ENCODE results near the gene CCDC51. TPM values are rescaled to one million over a fixed set of nuclear protein-coding genes. Genes with fewer than 3 reads are reported as not detected.

Gene CCDC51
- total and polyA plus RNA-seq, 2 donors (not counting 1 experiment from before 2014, with no cell fraction given), result 5.0 to 5.9 TPM

GRCh38 chr3:48451270-48451669 is 11.4 kb upstream of the CCDC51 start:
- Histone ChIP-seq H3K36me3 (replicated peaks in 1 of 2; ENCODE audit: control extremely low read depth in 1 of 2, control insufficient read depth in 1 of 2, extremely low read depth in 1 of 2, insufficient read depth in 2 of 2, low read length in 1 of 2) (peaks cover 5 to 37% of the 10 kb centered on the region in 2 experiments), H3K27ac (ENCODE audit: low read length in 2 of 2) (no peak overlapping the region), H3K27me3 (replicated peaks in 1 of 4; ENCODE audit: control extremely low read depth in 1 of 4, control insufficient read depth in 3 of 4, insufficient read depth in 4 of 4, low read length in 3 of 4) (no peaks in the 10 kb centered on the region), H3K4me2 (replicated peaks; ENCODE audit: low read depth, low read length, poor library complexity, severe bottlenecking) (no peak overlapping the region), H2AFZ (ENCODE audit: insufficient read depth, low read depth, low read length, poor library complexity, severe bottlenecking) (no peak overlapping the region), H3K4me3 (ENCODE audit: control extremely low read depth in 1 of 5, extremely low read depth in 1 of 5, insufficient read depth in 1 of 5, low read depth in 2 of 5, low read length in 4 of 5) (no peak overlapping the region), H3K79me2 (ENCODE audit: control insufficient read depth, insufficient read depth, low read length) (peaks cover 23% of the 10 kb centered on the region), H3K9me3 (ENCODE audit: control extremely low read depth in 1 of 3, control insufficient read depth in 2 of 3, insufficient read depth in 1 of 3, low read length in 2 of 3) (no peaks in the 10 kb centered on the region), H3K4me1 (ENCODE audit: control insufficient read depth in 2 of 2, insufficient read depth in 2 of 2, low read length in 2 of 2) (peaks cover 9 to 12% of the 10 kb centered on the region in 2 donors), H4K20me1 (ENCODE audit: control insufficient read depth, insufficient read depth, low read length, poor library complexity, severe bottlenecking) (no peaks in the 10 kb centered on the region), H3K9ac (ENCODE audit: low read length) (no peak overlapping the region)
- Mint-ChIP-seq H3K27me3 (no peaks in the 10 kb centered on the region), H3K4me1 (peaks cover 21% of the 10 kb centered on the region), H3K4me3 (no peak overlapping the region), H3K9me3 (ENCODE audit: insufficient read depth) (no peaks in the 10 kb centered on the region), H3K27ac (no peak overlapping the region)
- ChIA-PET CTCF (interaction anchor here (1.5 to 12.1 kb wide), 3 partner anchors 11 to 52 kb away, joined by 3 to 116 read pairs (median 7); partner anchors contain the start of genes CCDC51 and TMA7), POLR2A (no interaction called here)
- TF ChIP-seq EZH2 (IDR thresholded peaks at IDR 0.05; ENCODE audit: borderline replicate concordance, insufficient read depth, low read depth, low read length, poor library complexity, severe bottlenecking) (no peak), CTCF (IDR thresholded peaks at IDR 0.05) (no peak)
- intact Hi-C loops (cut with micrococcal nuclease), result no loop called here
- DNase-seq, result no peak
- WGBS (ENCODE audit: insufficient coverage), result no CpG with 5 or more reads among the region's 1 CpG
- ATAC-seq (ENCODE audit: low read depth), result no peak

GRCh38 chr3:48446425-48447193 is 6.7 kb upstream of the CCDC51 start, which contains the start of gene ATRIP:
Gene ATRIP (plus strand): TSS chr3:48446737. CDS start chr3:48446846, 109 bp downstream.
- Histone ChIP-seq H3K79me2 (ENCODE audit: control insufficient read depth, insufficient read depth, low read length) (peaks cover 32% of the 10 kb centered on the region), H3K4me1 (ENCODE audit: control insufficient read depth in 2 of 2, insufficient read depth in 2 of 2, low read length in 2 of 2) (peaks cover 20 to 27% of the 10 kb centered on the region in 2 donors), H3K27ac (ENCODE audit: low read length in 2 of 2) (peak within 1 kb of the TSS; percentile 37 to 69), H3K27me3 (replicated peaks in 1 of 4; ENCODE audit: control extremely low read depth in 1 of 4, control insufficient read depth in 3 of 4, insufficient read depth in 4 of 4, low read length in 3 of 4) (no peaks in the 10 kb centered on the region), H3K4me3 (ENCODE audit: control extremely low read depth in 1 of 5, extremely low read depth in 1 of 5, insufficient read depth in 1 of 5, low read depth in 2 of 5, low read length in 4 of 5) (peak within 1 kb of the TSS; percentile 50 to 82 (median 73)), H3K4me2 (replicated peaks; ENCODE audit: low read depth, low read length, poor library complexity, severe bottlenecking) (peak within 1 kb of the TSS; percentile 75), H3K36me3 (replicated peaks in 1 of 2; ENCODE audit: control extremely low read depth in 1 of 2, control insufficient read depth in 1 of 2, extremely low read depth in 1 of 2, insufficient read depth in 2 of 2, low read length in 1 of 2) (peaks cover 0 to 34% of the 10 kb centered on the region in 2 experiments), H4K20me1 (ENCODE audit: control insufficient read depth, insufficient read depth, low read length, poor library complexity, severe bottlenecking) (peaks cover 12% of the 10 kb centered on the region), H3K9me3 (ENCODE audit: control extremely low read depth in 1 of 3, control insufficient read depth in 2 of 3, insufficient read depth in 1 of 3, low read length in 2 of 3) (no peaks in the 10 kb centered on the region), H2AFZ (ENCODE audit: insufficient read depth, low read depth, low read length, poor library complexity, severe bottlenecking) (peak within 1 kb of the TSS; percentile 84), H3K9ac (ENCODE audit: low read length) (peak within 1 kb of the TSS; percentile 76)
- ChIA-PET CTCF (interaction anchor here (0.6 to 12.1 kb wide), 8 partner anchors 12 to 408 kb away, joined by 3 to 116 read pairs (median 6); a partner anchor contains a TSS), POLR2A (interaction anchor here (0.8 to 2.0 kb wide), 2 partner anchors 20 to 30 kb away, joined by 3 to 12 read pairs; a partner anchor contains a TSS)
- Mint-ChIP-seq H3K4me1 (peaks cover 37% of the 10 kb centered on the region), H3K4me3 (peak within 1 kb of the TSS; percentile 91), H3K9me3 (ENCODE audit: insufficient read depth) (no peaks in the 10 kb centered on the region), H3K27me3 (no peaks in the 10 kb centered on the region), H3K27ac (peak within 1 kb of the TSS; percentile 91)
- TF ChIP-seq EZH2 (IDR thresholded peaks at IDR 0.05; ENCODE audit: borderline replicate concordance, insufficient read depth, low read depth, low read length, poor library complexity, severe bottlenecking), result no peak
- TF ChIP-seq CTCF (IDR thresholded peaks at IDR 0.05), result no peak
- WGBS (ENCODE audit: insufficient coverage), result under 1% methylated on average over 91 of the region's 91 CpGs
- intact Hi-C loops (cut with micrococcal nuclease), result loop anchor here (1.0 to 10.0 kb wide), 5 partner anchors 20 to 359 kb away; partner anchors contain the start of gene NME6
- peak; percentile 89 for DNase-seq
- peak; percentile 99 for ATAC-seq (ENCODE audit: low read depth)

All from B cell (primary cell).